Transverse colon (tissue), 3 donors: ENCODE measurements around the gene KRTCAP2.

Experiments used
- CTCF ChIP-seq, 5 experiments: fragments of 200-600 bp in 3 of 5; fragments of 450-650 bp in 2 of 5; sonication (generic) in 3 of 5; IDR thresholded peaks; 1 replicate in 2 of 5; 2 replicates in 3 of 5; pipeline ENCODE4 v1.5.1; 2016 to 2017; ENCODE audit warnings: antibody characterized with exemption in 5 of 5, inconsistent platforms in 3 of 5, mild to moderate bottlenecking in 2 of 5, moderate library complexity in 1 of 5
- EP300 ChIP-seq: sonication (generic); formaldehyde crosslinking; IDR thresholded peaks from one replicate; pipeline ENCODE4 v1.6.1; 2017; ENCODE audit warnings: antibody characterized with exemption, low read depth
- POLR2A ChIP-seq: fragments of 450-650 bp; IDR thresholded peaks from one replicate; pipeline ENCODE4 v1.6.1; 2016; ENCODE audit warnings: antibody characterized with exemption, mild to moderate bottlenecking, moderate library complexity

- no peak for TF ChIP-seq CTCF (IDR thresholded peaks at IDR 0.05)
- no peak for TF ChIP-seq POLR2A
- TF ChIP-seq EP300: no peak
Measured at GRCh38 chr1:155202731-155203515, 29.8 kb upstream of the KRTCAP2 start.
